HG02970 (cell line): ENCODE measurements around the gene OR4K5.
"Not testable (repeated sequence)": the region's sequence is repeated elsewhere in the genome, so short reads cannot be mapped to it uniquely, and the experiment has no call there.

Source experiments
- ATAC-seq: cut with Tn5 transposase; IDR thresholded peaks from one replicate; pipeline ENCODE4 v1.9.1; 2021; ENCODE audit warnings: mild to moderate bottlenecking, moderate library complexity, moderate number of reproducible peaks; ENCODE audit not compliant: unreplicated experiment, low FRiP score

Gene OR4K5

GRCh38 chr14:19920021-19920657 is at the start of gene OR4K5:
OR4K5 (plus strand) TSS chr14:19920607; CDS start chr14:19920607, 0 bp downstream.
- ATAC-seq: no peak

GRCh38 chr14:19873178-19873577 is 47.2 kb upstream of the OR4K5 start:
- ATAC-seq: no peak

GRCh38 chr14:19874842-19875241 is 45.6 kb upstream of the OR4K5 start, which contains the start of gene OR4K2:
OR4K2 (plus strand) TSS chr14:19875142; CDS start chr14:19876268, 1,126 bp downstream.
- ATAC-seq: no peak

GRCh38 chr14:19878029-19878642 is 42.3 kb upstream of the OR4K5 start:
- ATAC-seq: no peak

- ATAC-seq: no peak
These were observed 25.1 kb upstream of the OR4K5 start for GRCh38 chr14:19895282-19895681.

GRCh38 chr14:19900999-19901398 is 19.4 kb upstream of the OR4K5 start:
- no peak for ATAC-seq

- no peak for ATAC-seq
These were observed 18.0 kb upstream of the OR4K5 start for GRCh38 chr14:19902409-19902808.

- ATAC-seq: no peak
These were observed 13.7 kb upstream of the OR4K5 start for GRCh38 chr14:19906665-19907064.

GRCh38 chr14:19911114-19911513 is 9.3 kb upstream of the OR4K5 start:
- ATAC-seq: no peak

GRCh38 chr14:19917243-19917642 is 3.2 kb upstream of the OR4K5 start:
- no peak for ATAC-seq

- ATAC-seq: no peak
These were observed 2.4 kb upstream of the OR4K5 start for GRCh38 chr14:19917955-19918518.

- ATAC-seq: no peak
These were observed 1.7 kb upstream of the OR4K5 start for GRCh38 chr14:19918553-19919264.

- ATAC-seq: no peak
These were observed 10.2 kb downstream of the OR4K5 start, which contains the start of gene OR4K1 for GRCh38 chr14:19930617-19931016. OR4K1 (plus strand) TSS chr14:19930917; CDS start chr14:19935667, 4,750 bp downstream.

- no peak for ATAC-seq
These were observed 21.3 kb downstream of the OR4K5 start for GRCh38 chr14:19941668-19942067.

- ATAC-seq: no peak
These were observed 27.1 kb downstream of the OR4K5 start for GRCh38 chr14:19947413-19948090.

- no peak for ATAC-seq
These were observed 28.8 kb downstream of the OR4K5 start for GRCh38 chr14:19949218-19949617.

GRCh38 chr14:19969735-19970134 is 49.3 kb downstream of the OR4K5 start:
- not testable (repeated sequence) for ATAC-seq
